Mesothelial cell of epicardium (in vitro differentiated cells): ENCODE measurements around the gene WRNIP1. TPM values are rescaled to one million over a fixed set of nuclear protein-coding genes. Genes with fewer than 3 reads are reported as not detected.

Experiments used
- DNase-seq, 2 experiments: peaks; one replicate each; pipeline ENCODE4 v3.0.0; 2021; ENCODE audit warnings: low spot score in 2 of 2; ENCODE audit not compliant: unreplicated experiment in 2 of 2
- H3K27ac Mint-ChIP-seq: 2 replicates; pipeline ENCODE4 v1.8.0; 2021; ENCODE audit warnings: mixed read lengths
- H3K27me3 Mint-ChIP-seq: 2 replicates; pipeline ENCODE4 v1.8.0; 2021; ENCODE audit warnings: low read depth, mixed read lengths
- H3K36me3 Mint-ChIP-seq: 2 replicates; pipeline ENCODE4 v1.8.0; 2021; ENCODE audit warnings: mixed read lengths
- H3K4me1 Mint-ChIP-seq: 2 replicates; pipeline ENCODE4 v1.8.0; 2021; ENCODE audit warnings: mixed read lengths
- H3K4me3 Mint-ChIP-seq: 2 replicates; pipeline ENCODE4 v1.8.0; 2021; ENCODE audit warnings: mild to moderate bottlenecking, moderate library complexity, mixed read lengths
- H3K9me3 Mint-ChIP-seq: 2 replicates; pipeline ENCODE4 v1.8.0; 2021; ENCODE audit warnings: mixed read lengths
- total RNA-seq: library from RNA; stranded (reverse); gene quantifications from 3 replicates; pipeline ENCODE4 v1.2.1, GENCODE V29; 2021
- TF ChIP-seq, protein P1 (sequence below): fragments of 200-600 bp; sonication (generic); IDR thresholded peaks from one replicate; pipeline ENCODE4 v1.5.0; 2021; ENCODE audit warnings: antibody characterized with exemption; ENCODE audit not compliant: unreplicated experiment

Gene WRNIP1
- total RNA-seq, 1 donor from 2014 or later, result 41.3 TPM

DNA sequence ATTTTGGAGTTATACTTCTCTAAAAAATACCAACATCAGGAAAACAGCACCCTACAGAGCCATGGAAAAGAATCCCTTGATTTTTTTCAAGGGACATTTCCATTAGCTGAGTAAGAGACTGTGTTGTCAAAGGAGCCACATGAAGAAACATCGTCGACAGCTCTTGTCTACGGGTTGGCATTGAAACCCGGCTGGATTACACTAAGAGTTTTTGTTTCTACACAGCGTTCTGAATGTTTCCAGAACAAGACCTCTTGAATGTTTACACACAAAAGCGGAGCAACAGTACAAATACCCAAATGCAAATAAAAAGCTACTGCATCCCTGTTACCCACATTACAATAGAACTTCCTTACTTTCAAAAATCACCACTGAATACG is 12.1 kb upstream of the WRNIP1 start:
- no peak for DNase-seq
- no peak overlapping the region for H3K4me3 Mint-ChIP-seq
- TF ChIP-seq, protein P1, sequence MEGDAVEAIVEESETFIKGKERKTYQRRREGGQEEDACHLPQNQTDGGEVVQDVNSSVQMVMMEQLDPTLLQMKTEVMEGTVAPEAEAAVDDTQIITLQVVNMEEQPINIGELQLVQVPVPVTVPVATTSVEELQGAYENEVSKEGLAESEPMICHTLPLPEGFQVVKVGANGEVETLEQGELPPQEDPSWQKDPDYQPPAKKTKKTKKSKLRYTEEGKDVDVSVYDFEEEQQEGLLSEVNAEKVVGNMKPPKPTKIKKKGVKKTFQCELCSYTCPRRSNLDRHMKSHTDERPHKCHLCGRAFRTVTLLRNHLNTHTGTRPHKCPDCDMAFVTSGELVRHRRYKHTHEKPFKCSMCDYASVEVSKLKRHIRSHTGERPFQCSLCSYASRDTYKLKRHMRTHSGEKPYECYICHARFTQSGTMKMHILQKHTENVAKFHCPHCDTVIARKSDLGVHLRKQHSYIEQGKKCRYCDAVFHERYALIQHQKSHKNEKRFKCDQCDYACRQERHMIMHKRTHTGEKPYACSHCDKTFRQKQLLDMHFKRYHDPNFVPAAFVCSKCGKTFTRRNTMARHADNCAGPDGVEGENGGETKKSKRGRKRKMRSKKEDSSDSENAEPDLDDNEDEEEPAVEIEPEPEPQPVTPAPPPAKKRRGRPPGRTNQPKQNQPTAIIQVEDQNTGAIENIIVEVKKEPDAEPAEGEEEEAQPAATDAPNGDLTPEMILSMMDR, result no peak
- peaks cover 22% of the 10 kb centered on the region for H3K4me1 Mint-ChIP-seq
- H3K9me3 Mint-ChIP-seq, result no peaks in the 10 kb centered on the region
- H3K27ac Mint-ChIP-seq, result no peak overlapping the region
- no peaks in the 10 kb centered on the region for H3K36me3 Mint-ChIP-seq
- peaks cover 12% of the 10 kb centered on the region for H3K27me3 Mint-ChIP-seq

DNA sequence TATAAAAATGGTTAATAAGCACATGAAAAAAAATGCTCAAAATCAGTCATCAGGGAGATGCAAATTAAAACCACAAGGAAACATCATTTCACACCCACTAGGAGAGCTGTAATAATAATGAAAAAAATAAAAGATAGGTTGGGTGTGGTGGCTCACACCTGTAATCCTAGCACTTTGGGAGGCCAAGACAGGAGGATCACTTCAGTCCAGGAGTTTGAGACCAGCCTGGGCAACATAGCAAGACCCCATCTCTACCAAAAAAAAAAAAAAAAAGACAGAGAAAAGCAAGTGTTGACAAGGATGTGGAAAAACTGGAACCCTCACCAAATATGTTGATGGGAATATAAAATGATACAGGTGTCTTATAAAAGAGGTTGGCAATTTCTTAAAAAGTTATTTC is 11.4 kb upstream of the WRNIP1 start:
- DNase-seq, result no peak
- peaks cover 12% of the 10 kb centered on the region for H3K27me3 Mint-ChIP-seq
- no peak overlapping the region for H3K27ac Mint-ChIP-seq
- no peak overlapping the region for H3K4me3 Mint-ChIP-seq
- H3K4me1 Mint-ChIP-seq, result peaks cover 16% of the 10 kb centered on the region
- no peaks in the 10 kb centered on the region for H3K36me3 Mint-ChIP-seq
- no peaks in the 10 kb centered on the region for H3K9me3 Mint-ChIP-seq
- TF ChIP-seq, protein P1, result no peak

DNA sequence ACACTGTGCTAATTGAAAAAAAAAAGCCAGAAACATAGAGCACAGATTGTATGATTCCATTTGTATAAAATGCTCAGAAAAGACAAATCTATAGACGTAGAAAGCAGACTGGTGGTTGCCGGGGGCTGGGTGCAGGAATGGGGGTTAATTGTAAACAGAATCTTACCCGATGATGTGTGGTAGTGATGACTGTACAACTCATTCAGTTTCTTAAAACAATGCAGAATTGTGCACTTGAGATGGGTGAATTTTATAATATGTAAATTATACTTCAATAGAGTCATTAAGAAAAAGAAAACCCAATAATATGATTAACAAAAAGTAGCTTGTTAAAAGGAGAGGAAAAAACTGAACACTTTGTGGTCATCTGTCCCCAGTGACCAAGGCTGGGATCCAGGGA is 10.8 kb upstream of the WRNIP1 start:
- TF ChIP-seq, protein P1, result no peak
- peaks cover 12% of the 10 kb centered on the region for H3K27me3 Mint-ChIP-seq
- no peak overlapping the region for H3K4me3 Mint-ChIP-seq
- H3K4me1 Mint-ChIP-seq, result peaks cover 11% of the 10 kb centered on the region
- H3K9me3 Mint-ChIP-seq, result no peaks in the 10 kb centered on the region
- H3K27ac Mint-ChIP-seq, result no peak overlapping the region
- H3K36me3 Mint-ChIP-seq, result no peaks in the 10 kb centered on the region
- no peak for DNase-seq

DNA sequence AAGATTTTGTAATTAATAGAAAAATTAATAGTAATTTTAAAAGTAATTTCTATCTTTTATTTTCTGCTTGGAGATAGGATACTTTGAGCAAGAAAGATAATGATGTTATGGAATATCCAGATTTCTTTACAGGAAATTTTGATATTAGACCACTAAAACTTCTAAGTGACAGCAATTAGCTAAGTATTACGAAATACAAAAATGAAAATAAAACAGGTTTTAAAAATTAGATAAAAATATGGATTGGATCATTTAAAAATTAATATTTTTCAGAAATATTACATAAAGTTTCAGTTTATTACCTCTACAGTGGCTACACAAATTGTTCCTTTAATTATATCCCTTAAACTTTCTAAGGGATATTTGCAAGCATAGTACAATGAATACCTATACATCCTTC is 10.3 kb upstream of the WRNIP1 start:
- Mint-ChIP-seq H3K27me3 (peaks cover 12% of the 10 kb centered on the region), H3K4me1 (peaks cover 6% of the 10 kb centered on the region), H3K4me3 (no peak overlapping the region), H3K27ac (no peak overlapping the region), H3K36me3 (no peaks in the 10 kb centered on the region), H3K9me3 (no peaks in the 10 kb centered on the region)
- TF ChIP-seq, protein P1, result no peak
- DNase-seq, result no peak

DNA sequence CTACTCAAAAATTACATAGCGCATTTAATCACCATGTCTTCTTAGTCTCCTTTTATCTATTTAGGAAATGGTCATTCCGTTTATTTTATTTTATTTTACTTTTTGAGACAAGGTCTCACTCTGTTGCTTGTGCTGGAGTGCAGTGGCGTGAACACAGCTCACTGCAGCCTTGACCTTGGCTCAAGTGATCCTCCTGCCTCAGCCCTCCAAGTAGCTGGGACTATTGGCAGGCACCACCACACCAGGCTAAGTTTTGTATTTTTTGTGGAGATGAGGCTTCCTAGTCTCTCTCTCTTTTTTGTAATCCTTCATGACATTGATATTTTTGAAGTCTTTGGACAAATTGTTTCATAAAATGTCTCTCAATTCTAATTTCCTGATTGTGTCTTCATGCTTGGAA is 9.7 kb upstream of the WRNIP1 start:
- H3K36me3 Mint-ChIP-seq, result no peaks in the 10 kb centered on the region
- H3K4me3 Mint-ChIP-seq, result no peak overlapping the region
- no peaks in the 10 kb centered on the region for H3K9me3 Mint-ChIP-seq
- TF ChIP-seq, protein P1, result no peak
- DNase-seq, result no peak
- H3K27ac Mint-ChIP-seq, result no peak overlapping the region
- H3K4me1 Mint-ChIP-seq, result peaks cover under 1% of the 10 kb centered on the region
- peaks cover 12% of the 10 kb centered on the region for H3K27me3 Mint-ChIP-seq

DNA sequence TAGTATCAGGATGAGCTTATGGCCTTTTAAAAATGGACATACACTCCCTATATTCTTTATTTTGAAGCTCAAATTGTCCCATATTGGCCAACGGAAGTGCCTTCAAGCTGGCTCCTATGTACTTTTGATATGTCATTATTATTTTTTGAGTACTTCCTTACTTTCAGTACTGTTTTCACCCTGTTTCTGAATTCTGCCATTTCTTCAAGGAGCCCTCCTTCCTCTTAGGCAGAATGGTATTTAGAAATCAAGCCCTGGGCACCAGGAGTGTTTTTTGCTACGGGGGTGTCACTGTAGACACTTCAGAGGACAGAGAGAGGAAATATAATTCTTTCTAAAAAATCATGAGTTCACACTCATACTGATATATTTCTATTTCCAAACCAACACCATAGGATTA is 9.0 kb upstream of the WRNIP1 start:
- no peaks in the 10 kb centered on the region for H3K9me3 Mint-ChIP-seq
- H3K36me3 Mint-ChIP-seq, result no peaks in the 10 kb centered on the region
- peaks cover 7% of the 10 kb centered on the region for H3K27me3 Mint-ChIP-seq
- H3K4me1 Mint-ChIP-seq, result no peaks in the 10 kb centered on the region
- H3K27ac Mint-ChIP-seq, result no peak overlapping the region
- DNase-seq, result no peak
- no peak overlapping the region for H3K4me3 Mint-ChIP-seq
- TF ChIP-seq, protein P1, result no peak
